Hepatocyte (in vitro differentiated cells): Measurements from ENCODE around the gene ICE1.

Source experiments
- EZH2 ChIP-seq: fragments of 200-600 bp; sonication (generic); IDR thresholded peaks from 2 replicates; pipeline ENCODE4 v1.6.1; 2016; ENCODE audit warnings: antibody characterized with exemption, mild to moderate bottlenecking, borderline replicate concordance
- EZH2phosphoT487 ChIP-seq: fragments of 200-600 bp; sonication (generic); IDR thresholded peaks from one replicate; pipeline ENCODE4 v1.6.1; 2018; ENCODE audit warnings: antibody characterized with exemption, mild to moderate bottlenecking, low read depth, moderate library complexity; ENCODE audit not compliant: unreplicated experiment, severe bottlenecking
- TF ChIP-seq, protein P1 (sequence below): fragments of 200-600 bp; sonication (generic); IDR thresholded peaks from 2 replicates; pipeline ENCODE4 v1.5.1; 2016; ENCODE audit warnings: antibody characterized with exemption, mild to moderate bottlenecking; ENCODE audit not compliant: poor library complexity

DNA sequence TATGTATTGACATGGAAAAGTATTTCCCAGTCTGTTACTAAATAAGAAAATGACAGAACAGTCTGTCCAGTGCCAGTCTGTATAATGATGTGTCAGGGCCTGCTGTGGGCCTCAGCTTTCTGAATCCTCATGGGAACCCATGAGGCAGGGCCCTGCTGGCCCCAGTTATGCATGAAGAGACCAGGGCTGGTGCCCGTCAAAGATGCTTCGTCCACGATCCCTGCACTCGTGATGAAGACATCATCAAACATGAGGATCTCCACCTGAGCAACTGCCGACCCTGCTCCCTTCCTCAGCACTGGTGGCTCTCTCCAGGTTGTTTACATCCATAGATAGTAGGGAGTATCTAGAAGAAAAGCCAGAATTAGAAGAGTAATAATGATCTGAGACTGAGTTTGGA lies 52.5 kb downstream of the ICE1 start:
- TF ChIP-seq, protein P1, sequence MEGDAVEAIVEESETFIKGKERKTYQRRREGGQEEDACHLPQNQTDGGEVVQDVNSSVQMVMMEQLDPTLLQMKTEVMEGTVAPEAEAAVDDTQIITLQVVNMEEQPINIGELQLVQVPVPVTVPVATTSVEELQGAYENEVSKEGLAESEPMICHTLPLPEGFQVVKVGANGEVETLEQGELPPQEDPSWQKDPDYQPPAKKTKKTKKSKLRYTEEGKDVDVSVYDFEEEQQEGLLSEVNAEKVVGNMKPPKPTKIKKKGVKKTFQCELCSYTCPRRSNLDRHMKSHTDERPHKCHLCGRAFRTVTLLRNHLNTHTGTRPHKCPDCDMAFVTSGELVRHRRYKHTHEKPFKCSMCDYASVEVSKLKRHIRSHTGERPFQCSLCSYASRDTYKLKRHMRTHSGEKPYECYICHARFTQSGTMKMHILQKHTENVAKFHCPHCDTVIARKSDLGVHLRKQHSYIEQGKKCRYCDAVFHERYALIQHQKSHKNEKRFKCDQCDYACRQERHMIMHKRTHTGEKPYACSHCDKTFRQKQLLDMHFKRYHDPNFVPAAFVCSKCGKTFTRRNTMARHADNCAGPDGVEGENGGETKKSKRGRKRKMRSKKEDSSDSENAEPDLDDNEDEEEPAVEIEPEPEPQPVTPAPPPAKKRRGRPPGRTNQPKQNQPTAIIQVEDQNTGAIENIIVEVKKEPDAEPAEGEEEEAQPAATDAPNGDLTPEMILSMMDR: no peak
- TF ChIP-seq EZH2 (no peak), EZH2phosphoT487 (no peak)
